Gastrocnemius medialis (tissue), 4 donors: ENCODE measurements around the gene ELANE.

Source experiments
- POLR2A ChIP-seq, 2 donors: fragments of 450-650 bp; IDR thresholded peaks; one replicate each; pipeline ENCODE4 v1.6.1; 2017; ENCODE audit warnings: antibody characterized with exemption in 2 of 2, mild to moderate bottlenecking in 2 of 2, moderate library complexity in 2 of 2
- TF ChIP-seq, protein P1 (sequence below), 5 experiments: fragments of 450-650 bp in 3 of 5; fragments of 200-600 bp in 2 of 5; sonication (generic) in 2 of 5; IDR thresholded peaks in 4 of 5; conservative IDR thresholded peaks in 1 of 5; 1 replicate in 4 of 5; 2 replicates in 1 of 5; pipeline ENCODE4 v1.5.1; 2016 to 2019; ENCODE audit warnings: antibody characterized with exemption in 5 of 5, mild to moderate bottlenecking in 3 of 5, moderate library complexity in 3 of 5

DNA sequence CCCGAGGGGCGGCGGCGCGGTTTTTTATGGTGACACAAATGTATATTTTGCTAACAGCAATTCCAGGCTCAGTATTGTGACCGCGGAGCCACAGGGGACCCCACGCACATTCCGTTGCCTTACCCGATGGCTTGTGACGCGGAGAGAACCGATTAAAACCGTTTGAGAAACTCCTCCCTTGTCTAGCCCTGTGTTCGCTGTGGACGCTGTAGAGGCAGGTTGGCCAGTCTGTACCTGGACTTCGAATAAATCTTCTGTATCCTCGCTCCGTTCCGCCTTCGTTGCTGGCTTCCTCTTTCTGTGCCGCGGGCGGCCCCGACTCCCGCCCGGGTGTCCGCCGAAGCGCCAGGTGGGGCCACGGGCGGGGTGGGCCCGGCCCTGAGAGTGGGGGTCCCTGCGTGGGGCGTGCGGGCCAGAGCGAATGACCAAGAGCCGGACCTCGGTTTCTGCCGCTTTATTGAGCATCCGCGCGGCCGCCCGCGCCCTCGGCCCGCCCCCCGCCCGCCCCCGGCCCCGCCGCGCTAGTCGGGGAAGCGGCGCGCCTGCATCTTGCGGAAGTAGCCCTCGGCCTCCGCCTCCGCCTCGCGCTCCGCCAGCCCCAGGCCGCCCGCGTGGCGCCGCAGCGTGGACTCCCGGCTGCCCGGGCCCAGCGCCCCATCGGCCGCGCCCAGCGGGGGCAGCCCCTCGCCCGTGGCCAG lies 39.9 kb upstream of the ELANE start:
- TF ChIP-seq, protein P1, sequence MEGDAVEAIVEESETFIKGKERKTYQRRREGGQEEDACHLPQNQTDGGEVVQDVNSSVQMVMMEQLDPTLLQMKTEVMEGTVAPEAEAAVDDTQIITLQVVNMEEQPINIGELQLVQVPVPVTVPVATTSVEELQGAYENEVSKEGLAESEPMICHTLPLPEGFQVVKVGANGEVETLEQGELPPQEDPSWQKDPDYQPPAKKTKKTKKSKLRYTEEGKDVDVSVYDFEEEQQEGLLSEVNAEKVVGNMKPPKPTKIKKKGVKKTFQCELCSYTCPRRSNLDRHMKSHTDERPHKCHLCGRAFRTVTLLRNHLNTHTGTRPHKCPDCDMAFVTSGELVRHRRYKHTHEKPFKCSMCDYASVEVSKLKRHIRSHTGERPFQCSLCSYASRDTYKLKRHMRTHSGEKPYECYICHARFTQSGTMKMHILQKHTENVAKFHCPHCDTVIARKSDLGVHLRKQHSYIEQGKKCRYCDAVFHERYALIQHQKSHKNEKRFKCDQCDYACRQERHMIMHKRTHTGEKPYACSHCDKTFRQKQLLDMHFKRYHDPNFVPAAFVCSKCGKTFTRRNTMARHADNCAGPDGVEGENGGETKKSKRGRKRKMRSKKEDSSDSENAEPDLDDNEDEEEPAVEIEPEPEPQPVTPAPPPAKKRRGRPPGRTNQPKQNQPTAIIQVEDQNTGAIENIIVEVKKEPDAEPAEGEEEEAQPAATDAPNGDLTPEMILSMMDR (IDR thresholded peaks at IDR 0.05 in 4 of 5, conservative IDR thresholded peaks at IDR 0.05 in 1 of 5), result no peak
- TF ChIP-seq POLR2A (IDR thresholded peaks at IDR 0.05), result no peak
